Neural cell (in vitro differentiated cells): ENCODE data around the gene KL. TPM values are rescaled to one million over a fixed set of nuclear protein-coding genes. Genes with fewer than 3 reads are reported as not detected.

Experiments used
- H2AFZ ChIP-seq: fragments of 200-600, 300-800 bp; sonication (generic), shearing (Covaris generic); 2 replicates; pipeline ENCODE4 v1.6.0; 2014; ENCODE audit warnings: low read depth, mild to moderate bottlenecking, antibody characterized with exemption, low read length, moderate library complexity
- H3F3A ChIP-seq: fragments of 200-600 bp; shearing (Covaris generic); 2 replicates; pipeline ENCODE4 v1.6.1; 2016; ENCODE audit warnings: mild to moderate bottlenecking, moderate library complexity, mixed read lengths, antibody characterized with exemption, low read length; ENCODE audit not compliant: insufficient read depth, poor library complexity, severe bottlenecking
- H3K27ac ChIP-seq: fragments of 200-600, 300-800 bp; sonication (generic), shearing (Covaris generic); 2 replicates; pipeline ENCODE4 v1.5.1; 2014; ENCODE audit warnings: mild to moderate bottlenecking, low read length, moderate library complexity
- H3K27me3 ChIP-seq: fragments of 300-800, 200-600 bp; sonication (generic), shearing (Covaris generic); 2 replicates; pipeline ENCODE4 v1.6.0; 2014; ENCODE audit warnings: mild to moderate bottlenecking, low read depth, low read length, moderate library complexity; ENCODE audit not compliant: insufficient read depth
- H3K36me3 ChIP-seq: fragments of 300-800, 200-600 bp; sonication (generic), shearing (Covaris generic); 2 replicates; pipeline ENCODE4 v1.5.1; 2014; ENCODE audit warnings: mild to moderate bottlenecking, antibody characterized with exemption, low read length, moderate library complexity; ENCODE audit not compliant: insufficient read depth
- H3K4me2 ChIP-seq: fragments of 300-800, 200-600 bp; sonication (generic), shearing (Covaris generic); 2 replicates; pipeline ENCODE4 v1.6.0; 2014; ENCODE audit warnings: mild to moderate bottlenecking, low read length
- H3K4me3 ChIP-seq: fragments of 300-800, 200-600 bp; sonication (generic), shearing (Covaris generic); 2 replicates; pipeline ENCODE4 v1.5.1; 2014; ENCODE audit warnings: mild to moderate bottlenecking, low read length, moderate library complexity
- H3K79me2 ChIP-seq: fragments of 200-600 bp; shearing (Covaris generic); replicated peaks from 2 replicates; pipeline ENCODE4 v1.6.0; 2014; ENCODE audit warnings: mild to moderate bottlenecking, low read length, moderate library complexity; ENCODE audit not compliant: insufficient read depth
- H3K9ac ChIP-seq: fragments of 300-800, 200-600 bp; sonication (generic), shearing (Covaris generic); 2 replicates; pipeline ENCODE4 v1.6.1; 2016; ENCODE audit warnings: mild to moderate bottlenecking, low read length, mixed read lengths
- H3K9me2 ChIP-seq: fragments of 200-600 bp; shearing (Covaris generic); 2 replicates; pipeline ENCODE4 v1.6.1; 2016; ENCODE audit warnings: mild to moderate bottlenecking, low read length, mixed read lengths; ENCODE audit not compliant: insufficient read depth
- H3K9me3 ChIP-seq: fragments of 200-600, 300-800 bp; sonication (generic), shearing (Covaris generic); 2 replicates; pipeline ENCODE4 v1.6.1; 2016; ENCODE audit warnings: mild to moderate bottlenecking, mixed run types, low read length, moderate library complexity, mixed read lengths
- H4K20me1 ChIP-seq: fragments of 200-600 bp; shearing (Covaris generic); 2 replicates; pipeline ENCODE4 v1.6.1; 2016; ENCODE audit warnings: mild to moderate bottlenecking, mixed run types; ENCODE audit not compliant: insufficient read depth
- EP300 ChIP-seq: fragments of 450-650 bp; conservative IDR thresholded peaks from 2 replicates; pipeline ENCODE4 v1.6.1; 2014; ENCODE audit warnings: antibody characterized with exemption, mild to moderate bottlenecking, moderate library complexity; ENCODE audit not compliant: poor library complexity, severe bottlenecking
- EZH2 ChIP-seq: fragments of 200-600, 300-800 bp; shearing (Covaris generic), sonication (generic); IDR thresholded peaks from 2 replicates; pipeline ENCODE4 v1.6.1; 2014; ENCODE audit warnings: antibody characterized with exemption, low read length, borderline replicate concordance, mild to moderate bottlenecking; ENCODE audit not compliant: insufficient read depth, poor library complexity, severe bottlenecking
- MXI1 ChIP-seq: fragments of 450-650 bp; conservative IDR thresholded peaks from 2 replicates; pipeline ENCODE4 v1.6.1; 2014; ENCODE audit warnings: antibody characterized with exemption, mild to moderate bottlenecking; ENCODE audit not compliant: poor library complexity, severe bottlenecking
- POLR2AphosphoS5 ChIP-seq: IDR thresholded peaks from 2 replicates; pipeline ENCODE4 v1.6.1; 2012
- RAD21 ChIP-seq: fragments of 450-650 bp; conservative IDR thresholded peaks from 2 replicates; pipeline ENCODE4 v1.6.1; 2014; ENCODE audit warnings: antibody characterized with exemption, mild to moderate bottlenecking, moderate library complexity
- SMC3 ChIP-seq: fragments of 450-650 bp; conservative IDR thresholded peaks from 2 replicates; pipeline ENCODE4 v1.6.1; 2014; ENCODE audit warnings: antibody characterized with exemption, mild to moderate bottlenecking, moderate library complexity; ENCODE audit not compliant: poor library complexity
- TAF1 ChIP-seq: IDR thresholded peaks from 2 replicates; pipeline ENCODE4 v1.6.1; 2012; ENCODE audit warnings: low read depth
- polyA plus RNA-seq: library from polyadenylated mRNA; depleted of rRNA; stranded (reverse); fragments of >200 nt; gene quantifications from 2 replicates; pipeline ENCODE4 v1.2.3, GENCODE V29; 2014
- TF ChIP-seq, protein P1 (sequence below): IDR thresholded peaks from 2 replicates; pipeline ENCODE4 v1.6.1; 2012; ENCODE audit warnings: borderline replicate concordance
- TF ChIP-seq, protein P2 (sequence below): fragments of 450-650 bp; IDR thresholded peaks from 2 replicates; pipeline ENCODE4 v1.5.1; 2014; ENCODE audit warnings: antibody characterized with exemption, mild to moderate bottlenecking, moderate library complexity; ENCODE audit not compliant: poor library complexity, severe bottlenecking

KL gene
- polyA plus RNA-seq, 1 donor from 2014 or later, result 0.09 TPM

DNA sequence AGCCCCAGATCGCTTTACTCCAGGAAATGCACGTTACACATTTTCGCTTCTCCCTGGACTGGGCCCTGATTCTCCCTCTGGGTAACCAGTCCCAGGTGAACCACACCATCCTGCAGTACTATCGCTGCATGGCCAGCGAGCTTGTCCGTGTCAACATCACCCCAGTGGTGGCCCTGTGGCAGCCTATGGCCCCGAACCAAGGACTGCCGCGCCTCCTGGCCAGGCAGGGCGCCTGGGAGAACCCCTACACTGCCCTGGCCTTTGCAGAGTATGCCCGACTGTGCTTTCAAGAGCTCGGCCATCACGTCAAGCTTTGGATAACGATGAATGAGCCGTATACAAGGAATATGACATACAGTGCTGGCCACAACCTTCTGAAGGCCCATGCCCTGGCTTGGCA lies 44.6 kb downstream of the KL start:
- Histone ChIP-seq H3K36me3 (no peaks in the 10 kb centered on the region), H3K27me3 (no peaks in the 10 kb centered on the region), H3K79me2 (no peaks in the 10 kb centered on the region), H3K4me2 (no peak overlapping the region), H3K9me3 (no peaks in the 10 kb centered on the region), H3K27ac (no peak overlapping the region), H3F3A (no peaks in the 10 kb centered on the region), H3K4me3 (no peak overlapping the region), H3K9me2 (no peaks in the 10 kb centered on the region), H3K9ac (no peak overlapping the region), H2AFZ (no peak overlapping the region), H4K20me1 (no peaks in the 10 kb centered on the region)
- TF ChIP-seq RAD21, result no peak
- TF ChIP-seq, protein P1, sequence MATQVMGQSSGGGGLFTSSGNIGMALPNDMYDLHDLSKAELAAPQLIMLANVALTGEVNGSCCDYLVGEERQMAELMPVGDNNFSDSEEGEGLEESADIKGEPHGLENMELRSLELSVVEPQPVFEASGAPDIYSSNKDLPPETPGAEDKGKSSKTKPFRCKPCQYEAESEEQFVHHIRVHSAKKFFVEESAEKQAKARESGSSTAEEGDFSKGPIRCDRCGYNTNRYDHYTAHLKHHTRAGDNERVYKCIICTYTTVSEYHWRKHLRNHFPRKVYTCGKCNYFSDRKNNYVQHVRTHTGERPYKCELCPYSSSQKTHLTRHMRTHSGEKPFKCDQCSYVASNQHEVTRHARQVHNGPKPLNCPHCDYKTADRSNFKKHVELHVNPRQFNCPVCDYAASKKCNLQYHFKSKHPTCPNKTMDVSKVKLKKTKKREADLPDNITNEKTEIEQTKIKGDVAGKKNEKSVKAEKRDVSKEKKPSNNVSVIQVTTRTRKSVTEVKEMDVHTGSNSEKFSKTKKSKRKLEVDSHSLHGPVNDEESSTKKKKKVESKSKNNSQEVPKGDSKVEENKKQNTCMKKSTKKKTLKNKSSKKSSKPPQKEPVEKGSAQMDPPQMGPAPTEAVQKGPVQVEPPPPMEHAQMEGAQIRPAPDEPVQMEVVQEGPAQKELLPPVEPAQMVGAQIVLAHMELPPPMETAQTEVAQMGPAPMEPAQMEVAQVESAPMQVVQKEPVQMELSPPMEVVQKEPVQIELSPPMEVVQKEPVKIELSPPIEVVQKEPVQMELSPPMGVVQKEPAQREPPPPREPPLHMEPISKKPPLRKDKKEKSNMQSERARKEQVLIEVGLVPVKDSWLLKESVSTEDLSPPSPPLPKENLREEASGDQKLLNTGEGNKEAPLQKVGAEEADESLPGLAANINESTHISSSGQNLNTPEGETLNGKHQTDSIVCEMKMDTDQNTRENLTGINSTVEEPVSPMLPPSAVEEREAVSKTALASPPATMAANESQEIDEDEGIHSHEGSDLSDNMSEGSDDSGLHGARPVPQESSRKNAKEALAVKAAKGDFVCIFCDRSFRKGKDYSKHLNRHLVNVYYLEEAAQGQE, result no peak
- no peak for TF ChIP-seq TAF1
- TF ChIP-seq EP300, result no peak
- no peak for TF ChIP-seq EZH2

DNA sequence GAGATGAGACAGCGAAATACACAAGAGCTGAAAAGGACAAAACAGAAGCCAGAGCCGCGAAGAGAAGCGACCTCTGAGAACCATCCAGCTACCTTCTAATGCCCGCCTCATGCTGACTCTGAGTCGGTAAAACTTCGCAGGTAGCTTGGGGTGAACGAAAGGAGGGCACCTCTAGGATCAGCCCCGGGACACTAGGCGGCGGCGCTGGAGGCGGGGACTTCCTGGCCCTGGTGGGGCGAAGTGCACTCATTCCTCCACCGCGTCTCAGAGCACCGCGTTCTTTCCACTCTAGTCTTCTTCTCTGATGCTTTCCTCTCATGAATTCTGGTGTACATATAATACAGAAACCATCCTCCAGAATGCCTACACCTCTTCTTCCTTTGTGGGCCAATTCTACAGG lies 50.1 kb downstream of the KL start:
- no peaks in the 10 kb centered on the region for H3K36me3 ChIP-seq
- no peak overlapping the region for H3K27ac ChIP-seq
- H4K20me1 ChIP-seq, result no peaks in the 10 kb centered on the region
- no peak overlapping the region for H2AFZ ChIP-seq
- H3K9me3 ChIP-seq, result no peaks in the 10 kb centered on the region
- H3K27me3 ChIP-seq, result no peaks in the 10 kb centered on the region
- no peak overlapping the region for H3K9ac ChIP-seq
- H3F3A ChIP-seq, result no peaks in the 10 kb centered on the region
- H3K4me2 ChIP-seq, result no peak overlapping the region
- H3K79me2 ChIP-seq, result no peaks in the 10 kb centered on the region
- no peak for TF ChIP-seq RAD21
- TF ChIP-seq POLR2AphosphoS5, result no peak
- no peak overlapping the region for H3K4me3 ChIP-seq
- H3K9me2 ChIP-seq, result no peaks in the 10 kb centered on the region

DNA sequence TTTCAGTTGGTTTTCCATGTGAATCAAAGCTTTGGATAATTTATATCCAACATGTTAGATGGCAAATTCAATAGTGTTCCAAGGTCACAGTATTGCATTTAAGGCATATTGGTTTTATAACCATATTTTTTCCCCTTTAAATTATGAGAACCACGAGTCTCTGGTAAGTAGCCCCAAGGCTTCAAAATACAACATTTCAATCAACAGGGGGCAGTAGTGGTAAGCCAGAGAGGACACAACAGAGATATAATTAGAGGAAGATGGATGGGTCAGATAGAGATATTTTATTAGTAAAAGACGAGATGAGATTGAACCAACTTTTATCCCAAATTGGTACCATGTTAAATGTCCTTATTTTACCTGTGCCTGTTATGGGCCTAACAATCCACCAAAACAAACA lies 53.1 kb downstream of the KL start:
- Histone ChIP-seq H2AFZ (no peak overlapping the region), H3F3A (no peaks in the 10 kb centered on the region), H3K9me2 (no peaks in the 10 kb centered on the region), H3K27ac (no peak overlapping the region), H3K4me3 (no peak overlapping the region), H3K27me3 (no peaks in the 10 kb centered on the region), H4K20me1 (no peaks in the 10 kb centered on the region), H3K4me2 (no peak overlapping the region), H3K9me3 (no peaks in the 10 kb centered on the region), H3K9ac (no peak overlapping the region), H3K36me3 (no peaks in the 10 kb centered on the region), H3K79me2 (no peaks in the 10 kb centered on the region)
- TF ChIP-seq TAF1, result no peak
- TF ChIP-seq EZH2, result no peak
- TF ChIP-seq EP300, result no peak
- TF ChIP-seq, protein P1, result no peak
- no peak for TF ChIP-seq MXI1
- TF ChIP-seq, protein P2, sequence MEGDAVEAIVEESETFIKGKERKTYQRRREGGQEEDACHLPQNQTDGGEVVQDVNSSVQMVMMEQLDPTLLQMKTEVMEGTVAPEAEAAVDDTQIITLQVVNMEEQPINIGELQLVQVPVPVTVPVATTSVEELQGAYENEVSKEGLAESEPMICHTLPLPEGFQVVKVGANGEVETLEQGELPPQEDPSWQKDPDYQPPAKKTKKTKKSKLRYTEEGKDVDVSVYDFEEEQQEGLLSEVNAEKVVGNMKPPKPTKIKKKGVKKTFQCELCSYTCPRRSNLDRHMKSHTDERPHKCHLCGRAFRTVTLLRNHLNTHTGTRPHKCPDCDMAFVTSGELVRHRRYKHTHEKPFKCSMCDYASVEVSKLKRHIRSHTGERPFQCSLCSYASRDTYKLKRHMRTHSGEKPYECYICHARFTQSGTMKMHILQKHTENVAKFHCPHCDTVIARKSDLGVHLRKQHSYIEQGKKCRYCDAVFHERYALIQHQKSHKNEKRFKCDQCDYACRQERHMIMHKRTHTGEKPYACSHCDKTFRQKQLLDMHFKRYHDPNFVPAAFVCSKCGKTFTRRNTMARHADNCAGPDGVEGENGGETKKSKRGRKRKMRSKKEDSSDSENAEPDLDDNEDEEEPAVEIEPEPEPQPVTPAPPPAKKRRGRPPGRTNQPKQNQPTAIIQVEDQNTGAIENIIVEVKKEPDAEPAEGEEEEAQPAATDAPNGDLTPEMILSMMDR, result no peak
- TF ChIP-seq RAD21, result no peak
- TF ChIP-seq POLR2AphosphoS5, result no peak
- no peak for TF ChIP-seq SMC3
